Loucy (cell line): Measurements from ENCODE around the gene GJC1.

Source experiments
- H2AFZ ChIP-seq: fragments of 200-600 bp; sonication (generic); 2 replicates; pipeline ENCODE4 v1.6.0; 2016; ENCODE audit warnings: antibody characterized with exemption, mild to moderate bottlenecking, low read length, moderate library complexity
- H3F3A ChIP-seq: fragments of 200-600 bp; 2 replicates; pipeline ENCODE4 v1.6.0; 2016; ENCODE audit warnings: antibody characterized with exemption, low read depth, mild to moderate bottlenecking
- H3K27me3 ChIP-seq: fragments of 200-600 bp; sonication (generic); 2 replicates; pipeline ENCODE4 v1.6.1; 2014; ENCODE audit warnings: low read length, mild to moderate bottlenecking; ENCODE audit not compliant: insufficient read depth, poor library complexity, severe bottlenecking
- H3K36me3 ChIP-seq: fragments of 200-600 bp; sonication (generic); 2 replicates; pipeline ENCODE4 v1.6.1; 2016; ENCODE audit warnings: low read length; ENCODE audit not compliant: insufficient read depth
- H3K4me1 ChIP-seq: fragments of 200-600 bp; sonication (generic); 2 replicates; pipeline ENCODE4 v1.5.1; 2014; ENCODE audit warnings: low read length, mild to moderate bottlenecking; ENCODE audit not compliant: insufficient read depth, poor library complexity, severe bottlenecking
- H3K4me2 ChIP-seq: fragments of 200-600 bp; sonication (generic); 2 replicates; pipeline ENCODE4 v1.6.0; 2014; ENCODE audit warnings: antibody characterized with exemption, low read length, low read depth, mild to moderate bottlenecking; ENCODE audit not compliant: poor library complexity, severe bottlenecking
- H3K4me3 ChIP-seq: fragments of 200-600 bp; sonication (generic); 2 replicates; pipeline ENCODE4 v1.5.1; 2014; ENCODE audit warnings: low read length, mild to moderate bottlenecking, mixed read lengths; ENCODE audit not compliant: poor library complexity, severe bottlenecking
- H3K79me2 ChIP-seq: fragments of 200-600 bp; sonication (generic); 2 replicates; pipeline ENCODE4 v1.6.1; 2014; ENCODE audit warnings: low read length; ENCODE audit not compliant: insufficient read depth
- H3K9ac ChIP-seq: fragments of 200-600 bp; sonication (generic); 2 replicates; pipeline ENCODE4 v1.6.0; 2014; ENCODE audit warnings: mild to moderate bottlenecking, low read depth, low read length, moderate library complexity; ENCODE audit not compliant: poor library complexity, severe bottlenecking
- H3K9me2 ChIP-seq: fragments of 200-600 bp; sonication (generic); replicated peaks from 2 replicates; pipeline ENCODE4 v1.6.1; 2016; ENCODE audit warnings: low read depth, low read length, mixed read lengths
- H3K9me3 ChIP-seq: fragments of 200-600 bp; sonication (generic); 2 replicates; pipeline ENCODE4 v1.6.1; 2014; ENCODE audit warnings: mild to moderate bottlenecking, antibody characterized with exemption, low read length, low read depth; ENCODE audit not compliant: insufficient read depth
- H4K20me1 ChIP-seq: fragments of 200-600 bp; sonication (generic); 2 replicates; pipeline ENCODE4 v1.6.0; 2014; ENCODE audit warnings: antibody characterized with exemption, low read length, mild to moderate bottlenecking; ENCODE audit not compliant: insufficient read depth, poor library complexity, severe bottlenecking
- EZH2phosphoT487 ChIP-seq: fragments of 200-600 bp; IDR thresholded peaks from 2 replicates; pipeline ENCODE4 v1.6.1; 2018; ENCODE audit warnings: antibody characterized with exemption, mild to moderate bottlenecking, moderate library complexity, borderline replicate concordance
- TF ChIP-seq, protein P1 (sequence below): fragments of 200-600 bp; sonication (generic); conservative IDR thresholded peaks from 2 replicates; pipeline ENCODE4 v1.5.1; 2014; ENCODE audit warnings: mild to moderate bottlenecking, antibody characterized with exemption, low read length

The GJC1 gene

GRCh38 chr17:44850025-44850424 lies 19.9 kb upstream of the GJC1 start:
- H3K36me3 ChIP-seq = peaks cover 47% of the 10 kb centered on the region; the same call in 1 of the 2 replicates
- H3K9ac ChIP-seq = no peak overlapping the region

GRCh38 chr17:44848961-44849489 lies 18.9 kb upstream of the GJC1 start:
- Histone ChIP-seq H3K9me3 (no peaks in the 10 kb centered on the region), H3K4me3 (no peak overlapping the region), H3K27me3 (no peaks in the 10 kb centered on the region), H3K36me3 (peaks cover 37% of the 10 kb centered on the region; the same call in 1 of the 2 replicates), H3K4me1 (no peaks in the 10 kb centered on the region), H3F3A (no peaks in the 10 kb centered on the region), H2AFZ (no peak overlapping the region), H4K20me1 (no peaks in the 10 kb centered on the region), H3K4me2 (no peak overlapping the region), H3K9ac (no peak overlapping the region), H3K9me2 (no peaks in the 10 kb centered on the region), H3K79me2 (no peaks in the 10 kb centered on the region)
- TF ChIP-seq, protein P1, sequence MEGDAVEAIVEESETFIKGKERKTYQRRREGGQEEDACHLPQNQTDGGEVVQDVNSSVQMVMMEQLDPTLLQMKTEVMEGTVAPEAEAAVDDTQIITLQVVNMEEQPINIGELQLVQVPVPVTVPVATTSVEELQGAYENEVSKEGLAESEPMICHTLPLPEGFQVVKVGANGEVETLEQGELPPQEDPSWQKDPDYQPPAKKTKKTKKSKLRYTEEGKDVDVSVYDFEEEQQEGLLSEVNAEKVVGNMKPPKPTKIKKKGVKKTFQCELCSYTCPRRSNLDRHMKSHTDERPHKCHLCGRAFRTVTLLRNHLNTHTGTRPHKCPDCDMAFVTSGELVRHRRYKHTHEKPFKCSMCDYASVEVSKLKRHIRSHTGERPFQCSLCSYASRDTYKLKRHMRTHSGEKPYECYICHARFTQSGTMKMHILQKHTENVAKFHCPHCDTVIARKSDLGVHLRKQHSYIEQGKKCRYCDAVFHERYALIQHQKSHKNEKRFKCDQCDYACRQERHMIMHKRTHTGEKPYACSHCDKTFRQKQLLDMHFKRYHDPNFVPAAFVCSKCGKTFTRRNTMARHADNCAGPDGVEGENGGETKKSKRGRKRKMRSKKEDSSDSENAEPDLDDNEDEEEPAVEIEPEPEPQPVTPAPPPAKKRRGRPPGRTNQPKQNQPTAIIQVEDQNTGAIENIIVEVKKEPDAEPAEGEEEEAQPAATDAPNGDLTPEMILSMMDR = no peak
- no peak for TF ChIP-seq EZH2phosphoT487

More at GRCh38 chr17:44850025-44850424, 19.9 kb upstream of the GJC1 start:
- Histone ChIP-seq H3K27me3 (no peaks in the 10 kb centered on the region), H3K4me1 (no peaks in the 10 kb centered on the region), H3F3A (no peaks in the 10 kb centered on the region), H2AFZ (no peak overlapping the region), H3K4me2 (no peak overlapping the region), H4K20me1 (no peaks in the 10 kb centered on the region), H3K9me3 (no peaks in the 10 kb centered on the region), H3K9me2 (no peaks in the 10 kb centered on the region), H3K4me3 (no peak overlapping the region), H3K79me2 (no peaks in the 10 kb centered on the region)
- no peak for TF ChIP-seq EZH2phosphoT487
- TF ChIP-seq, protein P1 = no peak

GRCh38 chr17:44848257-44848795 lies 18.2 kb upstream of the GJC1 start:
- Histone ChIP-seq H3K9me2 (no peaks in the 10 kb centered on the region), H4K20me1 (no peaks in the 10 kb centered on the region), H3K79me2 (no peaks in the 10 kb centered on the region), H3K4me2 (no peak overlapping the region), H2AFZ (no peak overlapping the region), H3K9me3 (no peaks in the 10 kb centered on the region), H3K27me3 (no peaks in the 10 kb centered on the region), H3K4me3 (no peak overlapping the region), H3K4me1 (no peaks in the 10 kb centered on the region), H3K9ac (no peak overlapping the region), H3F3A (no peaks in the 10 kb centered on the region), H3K36me3 (peaks cover 30% of the 10 kb centered on the region; the same call in 1 of the 2 replicates)
- TF ChIP-seq, protein P1 = no peak
